Medulla oblongata (tissue), 1 donor: ENCODE results near the gene PARP1.
A peak's percentile ranks its signal among the peaks of the same experiment; 100 is the strongest.

Source experiments
- DNase-seq: peaks from one replicate; pipeline ENCODE4 v3.0.0-alpha.2; 2015; ENCODE audit errors: extremely low spot score

PARP1 gene

DNA sequence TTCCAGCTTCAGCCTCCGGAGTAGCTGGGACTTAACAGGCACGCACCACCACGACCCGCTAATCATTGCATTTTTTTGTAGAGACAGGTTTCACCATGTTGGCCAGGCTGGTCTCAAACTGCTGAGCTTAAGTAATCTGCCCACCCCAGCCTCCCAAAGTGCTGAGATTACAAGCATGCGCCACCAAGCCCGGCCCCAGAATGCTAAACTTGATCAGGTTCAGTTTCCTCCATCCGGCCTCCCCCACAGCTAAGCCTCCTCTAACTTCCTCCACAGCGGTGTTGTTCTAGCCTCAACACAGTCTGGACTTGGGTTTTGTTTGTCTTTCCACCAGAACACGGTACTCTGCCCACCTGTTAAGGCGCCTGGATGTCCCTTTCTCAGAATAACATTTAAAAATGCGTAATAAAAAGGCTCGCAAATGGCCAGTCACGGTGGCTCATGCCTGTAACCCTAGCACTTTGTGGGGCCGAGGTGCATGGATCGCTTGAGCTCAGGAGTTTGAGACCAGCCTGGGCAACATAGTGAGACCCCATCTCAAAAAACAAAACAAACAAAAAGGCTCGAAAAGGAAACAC lies 2.4 kb downstream of the PARP1 start:
- no peak for DNase-seq

DNA sequence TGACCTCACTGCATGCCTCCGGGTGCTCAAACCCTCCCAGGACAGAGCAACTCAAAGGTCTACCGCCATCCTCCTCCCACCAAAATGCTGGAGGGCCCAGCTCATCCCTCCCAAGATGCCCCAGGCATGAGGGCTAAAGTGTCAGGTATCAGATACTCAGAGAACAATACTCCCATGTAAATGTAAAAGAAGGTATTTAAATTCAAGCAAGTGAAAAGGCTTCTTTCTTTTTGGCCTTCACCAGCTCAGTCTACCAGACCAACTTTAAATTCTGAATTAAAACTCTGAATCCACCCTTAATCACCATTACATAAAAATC lies 3.0 kb downstream of the PARP1 start:
- DNase-seq = no peak

DNA sequence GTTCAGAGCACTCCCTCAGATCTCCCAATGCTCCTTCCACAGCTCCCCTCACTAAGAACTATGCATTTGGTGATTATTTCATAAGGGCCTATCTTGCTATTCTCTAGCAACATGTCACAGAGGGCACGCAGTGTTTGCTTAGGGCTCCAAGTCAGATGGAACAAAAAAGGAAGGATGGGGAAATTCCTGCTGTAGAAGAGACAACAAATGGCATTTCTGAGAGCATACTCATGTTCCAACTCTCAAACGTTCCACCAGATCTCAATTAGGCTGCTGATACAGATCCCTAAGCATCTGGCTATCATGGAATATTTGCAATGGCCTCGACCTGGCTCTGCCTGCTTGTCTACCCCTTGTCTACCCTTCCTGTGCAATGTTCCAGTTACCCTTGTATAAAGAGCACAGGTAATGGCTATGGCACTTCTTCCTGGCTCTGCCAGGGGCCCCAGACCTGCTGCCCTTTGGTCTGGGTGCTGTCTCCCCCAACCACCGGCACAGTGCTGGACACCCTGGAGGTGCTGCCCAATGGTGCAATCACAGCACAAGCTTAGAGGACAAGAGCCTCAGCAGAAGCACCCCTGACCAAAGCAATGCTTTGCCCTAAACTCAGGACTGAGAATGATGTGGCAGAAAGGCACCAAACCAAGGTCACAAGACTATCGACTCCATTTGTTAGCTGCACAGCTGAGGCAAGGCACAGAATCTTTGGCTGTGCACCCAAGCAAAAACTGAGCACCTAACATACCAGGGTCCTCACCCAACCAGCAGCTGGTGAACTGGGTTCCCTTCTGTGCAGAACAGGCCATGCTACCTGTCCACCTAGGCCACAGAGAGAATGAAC lies 3.6 kb downstream of the PARP1 start:
- DNase-seq = no peak

DNA sequence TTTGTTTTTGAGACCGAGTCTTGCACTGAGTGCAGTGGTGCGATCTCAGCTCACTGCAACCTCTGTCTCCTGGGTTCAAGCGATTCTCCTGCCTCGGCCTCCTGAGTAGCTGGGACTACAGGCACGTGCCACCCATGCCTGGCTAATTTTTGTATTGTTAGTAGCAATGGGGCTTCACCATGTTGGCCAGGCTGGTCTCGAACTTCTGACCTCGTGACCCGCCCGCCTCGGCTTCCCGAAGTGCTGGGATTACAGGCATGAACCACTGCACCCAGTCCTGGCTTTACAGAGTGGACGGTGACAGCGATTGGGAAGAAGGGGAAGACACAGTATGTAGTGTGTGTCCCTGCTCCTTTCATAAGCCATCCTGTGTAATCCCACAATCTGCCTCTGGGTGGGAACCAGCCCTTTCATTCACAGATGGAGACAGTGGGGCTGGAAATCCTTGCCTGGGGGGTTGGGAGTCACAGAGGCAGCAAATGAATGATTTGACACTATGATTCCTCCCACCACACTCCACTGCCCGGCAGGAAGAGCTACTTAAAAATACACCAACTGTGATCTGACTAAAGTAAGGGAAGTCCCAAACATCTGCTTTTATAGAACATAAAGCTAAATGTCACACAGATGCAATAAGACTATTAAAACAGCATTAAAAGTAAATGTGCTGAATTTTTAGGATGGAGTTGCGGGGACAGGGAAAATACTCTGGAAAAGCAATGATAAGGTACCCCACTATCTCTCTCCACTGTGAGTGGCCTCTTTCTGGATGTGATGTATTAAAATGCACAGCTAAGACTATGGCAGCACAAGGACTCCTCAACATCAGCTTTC lies 4.5 kb downstream of the PARP1 start:
- peak; percentile 62 for DNase-seq

DNA sequence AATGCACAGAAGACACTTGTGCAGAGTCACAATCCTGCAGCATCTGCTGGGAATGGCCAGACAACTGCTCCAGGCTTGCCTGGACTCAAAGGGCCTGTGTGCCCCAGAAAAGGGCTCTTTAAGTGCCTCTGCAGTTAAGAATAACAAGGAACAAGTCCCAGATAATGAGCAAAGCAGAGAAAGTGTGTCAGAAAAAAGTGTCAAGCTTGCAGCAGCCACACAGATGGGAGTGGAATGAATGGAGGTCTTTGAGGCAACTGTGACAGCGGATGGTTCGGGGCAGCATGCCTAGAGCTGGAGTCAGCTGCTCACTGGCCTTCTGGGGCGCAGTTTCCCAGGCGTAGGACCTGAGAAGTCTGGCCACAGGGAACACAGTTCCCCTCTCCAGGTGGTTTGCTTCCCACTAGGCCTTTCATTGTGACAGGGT lies 5.1 kb downstream of the PARP1 start:
- DNase-seq = peak; percentile 94

DNA sequence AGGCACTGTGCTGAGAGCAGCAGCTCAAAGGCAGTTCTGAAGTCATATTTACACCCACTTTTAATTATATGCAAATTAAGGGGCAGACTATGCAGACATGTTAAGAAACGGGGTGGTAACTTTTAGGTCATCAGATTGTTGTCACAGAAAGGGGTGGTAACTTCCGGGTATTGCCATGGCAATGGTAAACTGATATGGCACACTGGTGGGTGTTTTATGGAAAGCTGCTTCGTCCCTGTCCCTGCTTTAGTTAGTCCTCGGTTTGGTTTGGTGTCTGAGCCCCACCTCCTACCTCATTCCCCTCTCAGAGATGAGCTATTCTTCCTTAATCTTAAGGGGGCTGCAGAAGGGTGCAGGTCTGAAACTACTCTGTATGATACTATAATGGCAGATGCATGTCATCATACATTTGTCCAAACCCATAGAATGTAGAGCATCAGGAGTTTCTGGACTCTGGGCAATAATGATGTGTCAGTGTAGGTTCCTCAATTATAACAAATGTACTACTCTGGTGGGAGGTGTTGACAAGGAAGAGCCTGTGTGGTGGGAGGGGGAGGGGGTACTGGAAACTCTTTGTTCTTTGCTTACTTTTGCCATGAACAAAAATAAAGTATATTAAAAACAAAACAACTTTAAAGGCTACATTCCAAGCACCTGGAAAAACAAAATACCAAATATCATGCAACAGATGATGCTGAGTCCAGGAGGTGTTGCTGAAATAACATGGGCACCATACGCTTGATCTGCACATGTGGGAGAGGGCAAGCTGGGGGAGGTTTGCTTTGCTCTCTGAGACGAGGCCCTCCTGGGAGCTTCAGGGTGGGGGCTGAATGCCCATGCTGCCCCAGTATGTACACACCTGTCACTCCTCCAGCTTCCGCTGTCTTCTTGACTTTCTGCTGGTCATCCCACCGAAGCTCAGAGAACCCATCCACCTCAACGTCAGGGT lies 6.3 kb downstream of the PARP1 start:
- no peak for DNase-seq

DNA sequence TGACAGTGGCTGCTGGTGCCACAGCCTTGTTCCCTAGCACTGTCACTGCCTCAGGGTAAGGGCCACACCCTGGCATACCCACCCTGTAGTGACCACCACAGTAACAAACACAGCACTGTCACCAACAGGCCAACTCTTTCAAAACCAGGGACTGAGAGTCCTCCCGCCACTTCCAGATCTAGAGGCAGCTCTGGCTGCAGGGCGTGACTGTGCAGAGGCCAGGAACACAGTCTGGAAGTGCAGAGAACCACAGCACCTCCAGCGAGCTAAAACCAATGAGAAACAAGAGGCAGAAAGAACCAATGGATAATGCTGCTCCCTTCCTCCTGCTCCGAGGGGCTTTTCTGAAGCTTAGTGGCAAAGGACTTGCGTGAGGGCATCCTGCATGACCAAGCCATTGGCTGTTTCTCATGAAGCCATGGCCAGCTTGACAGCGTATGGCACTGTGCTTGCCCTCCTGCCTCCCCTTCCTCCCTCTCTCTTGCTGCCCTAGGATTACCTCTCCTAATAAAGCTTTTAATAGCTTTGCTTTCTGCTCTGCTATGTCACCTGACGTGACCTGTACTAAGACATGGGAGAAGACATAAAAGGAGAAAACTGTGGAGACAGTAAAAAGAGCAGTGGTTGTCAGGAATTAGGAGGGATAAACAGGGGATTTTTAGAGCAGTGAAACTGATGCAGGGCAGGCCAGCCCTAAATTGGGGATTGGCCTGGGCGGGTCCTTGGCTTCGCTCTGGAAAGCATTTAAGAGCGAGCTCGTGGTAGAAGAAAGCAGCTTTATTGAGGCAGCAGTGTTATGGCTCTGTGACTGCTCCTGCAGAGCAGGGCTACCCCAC lies 7.2 kb downstream of the PARP1 start:
- DNase-seq = no peak

DNA sequence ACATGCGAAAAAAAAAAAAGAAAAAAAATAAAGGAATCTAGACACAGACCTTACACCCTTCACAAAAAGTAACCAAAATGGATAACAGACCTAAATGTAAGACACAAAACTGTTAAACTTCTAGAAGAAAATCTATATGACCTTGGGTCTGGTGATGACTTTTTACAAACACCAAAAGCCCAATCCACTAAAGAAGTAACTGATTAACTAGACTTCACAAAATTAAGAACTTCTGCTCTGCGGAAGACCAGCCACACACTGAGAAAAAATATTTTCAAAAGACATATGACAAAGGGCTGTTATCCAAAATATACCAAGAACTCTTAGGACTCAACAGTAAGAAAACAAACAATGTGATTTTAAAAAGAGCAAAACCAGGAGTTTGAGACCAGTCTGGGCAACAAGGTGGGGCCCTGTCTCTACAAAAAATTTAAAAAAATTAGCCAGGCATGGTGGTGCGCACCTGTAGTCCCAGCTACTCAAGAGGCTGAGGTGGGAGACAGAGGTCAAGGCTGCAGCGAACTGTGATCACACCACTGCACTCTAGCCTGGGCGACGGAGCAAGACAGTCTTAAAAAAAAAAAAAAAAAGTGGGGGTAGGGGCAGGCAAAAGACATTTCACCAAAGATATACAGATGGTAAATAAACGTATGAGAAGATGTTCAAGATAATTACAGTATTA lies 9.8 kb downstream of the PARP1 start:
- DNase-seq = no peak

DNA sequence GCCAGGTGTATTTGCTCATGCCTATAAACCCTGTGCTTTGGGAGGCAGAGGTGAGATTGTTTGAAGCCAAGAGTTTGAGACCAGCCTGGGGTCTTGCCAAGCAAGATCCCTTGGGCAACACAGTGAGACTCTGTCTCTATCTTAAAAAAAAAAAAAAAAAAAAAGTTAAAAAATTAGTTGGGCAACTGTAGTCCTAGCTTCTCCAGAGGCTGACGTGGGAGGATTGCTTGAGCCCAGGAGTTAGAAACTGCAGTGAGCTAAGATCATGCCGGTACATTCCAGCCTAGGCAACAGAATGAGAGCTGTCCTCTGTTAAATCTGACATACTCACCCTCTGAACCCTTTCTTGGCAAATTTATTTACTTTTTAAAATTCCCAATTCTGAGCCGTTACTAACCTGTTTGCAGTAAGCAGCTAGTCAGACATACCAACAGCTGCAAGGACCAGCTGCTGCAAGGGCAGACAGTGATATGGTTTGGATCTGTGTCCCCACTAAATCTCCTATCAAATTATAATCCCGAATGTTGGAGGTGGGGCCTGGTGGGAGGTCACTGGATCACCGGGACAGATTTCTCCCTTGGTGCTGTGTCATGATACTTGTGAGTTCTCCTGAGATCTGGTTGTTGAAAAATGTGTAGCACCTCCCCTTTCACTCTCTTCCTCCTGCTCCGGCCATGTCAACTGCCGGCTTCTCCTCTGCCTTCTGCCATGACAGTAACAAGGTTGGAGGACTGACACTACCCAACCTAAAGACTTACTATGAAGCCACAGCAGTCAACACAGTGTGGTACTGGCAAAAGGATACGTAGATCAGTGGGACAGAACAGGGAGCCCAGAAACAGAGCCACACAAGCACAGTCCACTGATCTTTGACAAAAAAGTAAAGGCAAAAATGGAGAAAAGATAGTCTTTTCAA lies 10.6 kb downstream of the PARP1 start:
- DNase-seq = no peak

DNA sequence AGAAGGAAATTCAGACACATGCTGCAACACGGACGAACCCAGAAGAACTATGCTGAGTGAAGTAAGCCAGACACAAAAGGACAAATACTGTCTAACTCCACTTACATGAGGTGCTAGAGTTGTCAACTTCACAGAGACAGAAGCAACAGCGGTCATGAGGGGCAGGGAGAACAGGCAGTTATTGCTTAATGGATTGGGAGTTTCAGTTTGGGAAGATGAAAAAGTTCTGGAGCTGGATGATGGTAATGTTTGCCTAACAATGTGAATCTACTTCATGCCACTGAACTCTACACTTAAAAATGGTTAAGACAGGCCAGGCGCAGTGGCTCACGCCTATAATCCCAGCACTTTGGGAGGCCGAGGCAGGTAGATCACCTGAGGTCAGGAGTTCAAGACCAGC lies 12.1 kb downstream of the PARP1 start:
- DNase-seq = no peak

DNA sequence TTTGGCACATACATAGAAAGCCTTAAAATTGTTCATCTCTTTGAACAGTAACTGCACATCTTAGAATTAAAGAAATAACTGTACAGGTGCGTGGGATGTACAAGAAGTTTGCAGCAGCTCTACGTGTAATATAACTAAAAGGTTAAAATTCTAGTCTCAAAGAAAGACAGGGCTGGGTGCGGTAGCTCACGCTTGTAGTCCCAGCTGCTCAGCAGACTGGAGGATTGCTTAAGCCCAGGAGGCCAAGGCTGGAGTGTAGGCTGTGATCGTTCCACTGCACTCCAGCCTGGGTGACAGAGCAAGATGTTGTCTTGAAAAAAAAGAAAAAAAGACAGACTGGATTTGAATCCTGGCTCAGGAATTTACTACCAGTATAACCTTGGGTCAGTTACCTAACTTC lies 13.4 kb downstream of the PARP1 start:
- no peak for DNase-seq

DNA sequence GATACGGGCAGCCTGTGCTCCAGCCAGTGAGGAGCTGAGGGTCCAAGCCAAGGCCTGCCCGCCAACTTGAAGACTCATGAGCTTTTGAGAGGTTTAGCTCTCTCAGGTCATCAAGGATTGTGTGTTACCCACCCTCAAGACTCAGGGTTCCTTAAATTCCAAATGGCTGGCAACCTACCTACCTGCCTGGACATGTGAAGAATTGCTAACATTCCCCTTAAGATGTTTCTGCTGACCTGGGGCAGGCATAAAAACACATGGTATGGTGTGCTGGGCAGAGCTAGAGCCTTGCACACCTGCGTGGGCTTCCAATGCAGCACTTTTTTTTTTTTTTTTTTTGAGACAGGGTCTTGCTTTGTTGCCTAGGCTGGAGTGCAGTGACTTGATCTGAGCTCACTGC lies 17.2 kb downstream of the PARP1 start:
- no peak for DNase-seq

DNA sequence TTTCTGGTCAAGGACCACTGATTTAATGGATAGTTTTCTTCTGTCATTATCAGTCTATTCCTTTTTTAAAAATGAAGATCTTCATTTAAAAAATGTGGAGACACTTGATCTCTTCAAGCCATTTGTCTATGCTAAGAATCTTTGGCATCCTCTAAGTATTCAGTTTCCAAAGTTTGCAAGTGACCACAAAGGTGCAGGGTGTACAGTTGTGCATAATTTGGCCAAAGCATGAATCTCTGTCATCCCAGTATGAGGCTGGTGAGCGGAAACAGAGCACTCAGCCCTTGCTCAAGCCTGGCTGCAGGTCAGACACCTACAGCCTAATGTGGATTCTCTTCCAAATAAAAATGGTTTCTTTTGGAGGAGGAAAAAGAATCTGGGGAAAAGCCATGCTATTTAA lies 19.8 kb downstream of the PARP1 start:
- no peak for DNase-seq

DNA sequence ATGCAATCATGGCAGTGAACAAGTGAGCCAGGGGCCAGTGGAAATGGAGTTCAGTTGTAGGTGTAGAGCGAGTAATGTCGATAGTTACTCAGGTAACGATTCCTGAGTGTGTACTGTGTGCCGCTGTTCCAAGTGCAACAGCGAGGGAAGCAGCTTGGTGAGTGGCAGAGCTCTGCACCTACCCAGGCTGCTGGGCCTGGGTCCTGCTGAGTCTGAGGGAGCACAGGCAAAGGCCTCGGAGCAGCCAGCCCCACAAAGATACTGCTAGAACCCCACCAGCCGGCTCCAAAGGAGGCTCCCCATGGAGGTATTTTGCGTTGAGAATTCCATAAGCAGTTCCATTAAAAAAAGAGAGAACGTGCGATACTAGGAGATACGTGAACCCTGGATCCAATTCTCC lies 23.2 kb downstream of the PARP1 start:
- no peak for DNase-seq

DNA sequence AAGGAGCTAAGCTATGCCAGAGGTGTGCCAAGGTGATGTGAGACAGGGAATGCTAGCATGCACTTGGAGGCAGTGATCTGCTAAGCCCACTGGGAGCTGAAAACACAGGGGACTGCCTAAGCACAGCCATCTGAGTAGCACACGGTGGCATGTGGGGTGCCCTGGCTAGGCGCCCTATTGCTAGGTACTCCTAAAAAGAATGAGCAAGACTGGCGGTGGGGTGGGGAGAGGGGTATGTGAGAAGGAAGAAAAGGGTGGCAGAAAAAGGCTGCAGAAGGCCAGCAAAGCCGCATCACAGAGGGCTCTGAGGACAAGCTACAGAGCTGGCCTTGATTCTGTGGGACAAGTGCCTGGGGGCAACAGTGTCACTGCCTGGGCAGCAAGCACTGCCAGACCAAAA lies 23.9 kb downstream of the PARP1 start:
- no peak for DNase-seq

DNA sequence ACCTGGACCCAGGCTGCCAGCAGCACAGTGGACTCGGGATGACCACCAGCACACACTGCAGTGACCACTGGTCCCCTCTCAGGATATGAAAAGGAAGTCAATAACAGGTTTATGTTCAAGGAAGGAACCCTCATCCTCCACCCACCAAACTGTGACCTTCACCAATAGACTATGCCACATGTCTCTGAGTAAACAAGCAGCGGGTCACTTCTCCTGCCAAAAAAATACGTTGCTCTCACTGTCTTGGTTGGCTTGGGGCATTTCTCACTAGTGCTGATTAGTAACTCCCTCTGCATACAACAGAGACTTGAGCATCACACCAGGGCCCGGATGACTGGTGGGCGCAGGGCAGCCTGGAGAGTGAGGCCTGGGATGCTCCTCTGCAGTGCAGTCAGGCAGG lies 25.9 kb downstream of the PARP1 start:
- no peak for DNase-seq

DNA sequence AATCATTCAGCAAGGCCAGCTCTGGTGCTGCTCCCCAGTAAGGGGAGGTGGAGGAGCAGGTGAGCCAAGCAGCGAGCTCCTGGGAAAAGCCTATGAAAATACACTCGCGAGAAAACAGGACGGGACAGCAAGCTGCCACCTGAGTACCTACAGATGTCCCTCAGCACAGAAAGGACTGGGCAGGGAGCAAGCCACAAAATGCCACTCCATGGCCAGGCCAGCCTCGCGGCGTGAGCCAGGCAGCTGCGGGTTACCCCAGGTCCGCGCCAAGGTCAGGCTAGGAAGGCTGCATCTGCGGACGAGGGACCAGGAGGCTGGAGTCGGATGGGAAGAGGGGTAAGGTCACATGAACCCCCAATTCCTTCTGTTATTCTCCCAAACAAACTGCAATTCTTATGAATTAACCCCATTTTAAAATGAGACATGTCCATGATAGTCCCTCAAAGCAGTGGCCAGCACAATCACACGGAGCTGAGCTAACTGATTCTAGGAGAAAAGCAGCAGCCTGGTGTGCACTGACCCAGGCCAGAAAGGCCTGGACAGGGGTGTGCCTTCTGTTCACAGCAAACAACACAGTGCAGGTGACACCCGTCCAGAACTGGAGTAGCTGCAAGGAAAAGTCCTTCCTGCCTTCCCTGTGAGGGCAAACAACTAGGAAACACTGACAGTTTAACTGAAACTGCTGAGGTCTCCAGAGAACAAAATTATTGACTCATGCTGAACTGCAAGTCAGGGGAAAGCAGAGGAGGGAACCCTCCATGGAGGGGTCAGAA lies 26.5 kb downstream of the PARP1 start:
- DNase-seq = no peak

DNA sequence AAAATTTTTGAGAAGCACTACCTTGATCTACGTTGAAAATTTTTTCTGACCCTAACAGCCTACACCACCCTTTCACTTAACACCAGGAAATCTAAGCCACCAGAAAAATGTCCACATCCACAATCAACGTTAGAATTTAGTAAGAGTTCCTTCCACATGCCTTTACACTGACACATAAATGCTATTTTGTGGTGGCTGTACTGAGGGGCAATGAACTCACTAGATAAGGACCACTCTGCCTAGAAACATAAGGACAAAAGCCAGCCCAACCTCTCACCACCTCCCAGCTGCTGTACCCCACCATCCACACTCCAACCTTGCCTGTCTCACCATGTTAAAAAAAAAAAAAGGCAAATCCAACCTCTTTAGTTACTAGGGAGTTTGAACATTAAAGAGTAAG lies 29.8 kb downstream of the PARP1 start:
- DNase-seq = no peak
